Measurements from ENCODE around the gene EIF4G3. TPM values are rescaled to one million over a fixed set of nuclear protein-coding genes. Genes with fewer than 3 reads are reported as not detected.

The EIF4G3 gene
- total and polyA plus RNA-seq, 10 of the 15 experiments (the other 5 are each of a cell fraction or from before 2014, with no cell fraction given) = 7.4 to 45.1 (median 29.1) TPM

DNA sequence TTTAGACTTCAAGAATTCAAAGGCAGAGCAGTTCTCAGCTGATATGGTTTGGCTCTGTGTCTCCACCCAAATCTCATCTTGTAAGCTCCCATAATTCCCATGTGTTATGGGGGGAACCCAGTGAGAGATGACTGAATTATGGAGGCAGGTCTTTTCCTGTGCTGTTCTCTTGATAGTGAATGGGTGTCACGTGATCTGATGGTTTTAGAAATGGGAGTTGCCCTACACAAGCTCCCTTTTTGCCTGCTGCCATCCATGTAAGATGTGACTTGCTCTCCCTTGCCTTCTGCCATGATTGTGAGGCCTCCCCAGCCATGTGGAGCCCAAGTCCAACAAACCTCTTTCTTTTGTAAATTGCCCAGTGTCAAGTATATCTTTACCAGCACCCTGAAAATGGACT lies 146.5 kb downstream of the EIF4G3 start (continued):
- TF ChIP-seq IKZF1 (conservative IDR thresholded peaks at IDR 0.05) = no peak
- TF ChIP-seq FOS (IDR thresholded peaks at IDR 0.05; ENCODE audit: borderline replicate concordance, extremely low read depth, insufficient read length) = no peak
- no peak for TF ChIP-seq RBBP5 (conservative IDR thresholded peaks at IDR 0.05)
- TF ChIP-seq DPF2 (IDR thresholded peaks at IDR 0.05) = no peak

DNA sequence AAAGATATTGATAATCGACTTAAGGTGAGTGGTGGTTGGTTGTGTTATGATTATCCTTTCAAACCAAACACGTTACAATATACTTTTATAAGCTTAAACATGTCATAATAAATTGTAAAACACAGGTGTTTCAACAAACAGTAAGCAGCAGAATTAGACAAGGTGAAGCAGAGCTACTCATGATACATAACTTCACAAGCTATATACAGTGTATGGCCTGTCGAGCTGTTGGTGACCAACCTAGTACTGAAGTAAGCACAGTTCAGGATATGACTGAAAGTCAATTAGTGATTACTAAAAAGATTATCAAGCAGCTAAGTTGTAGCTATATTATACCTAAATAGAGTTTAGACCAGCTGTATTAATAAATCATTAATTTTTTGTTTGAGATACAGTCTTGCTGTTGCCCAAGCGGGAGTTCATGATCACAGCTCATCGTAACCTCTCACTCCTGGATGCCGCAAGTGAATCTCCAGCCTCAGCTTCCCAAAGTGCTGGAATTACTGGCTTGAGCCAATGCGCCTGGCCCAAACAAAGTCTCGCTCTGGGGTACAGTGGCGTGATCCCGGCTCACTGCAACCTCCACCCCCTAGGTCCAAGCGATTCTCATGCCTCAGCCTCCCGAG lies 148.1 kb downstream of the EIF4G3 start:
- no peaks in the 10 kb centered on the region for H3K9me3 ChIP-seq (replicated peaks; ENCODE audit: control insufficient read depth, insufficient read depth, low read length)
- H2AFZ ChIP-seq (ENCODE audit: control insufficient read depth, low read depth, low read length) = no peak overlapping the region
- no peak for FAIRE-seq
- no TSS peak for BruUV-seq (replicated peaks)
- no peak; the same call in 2 of the 3 replicates for ATAC-seq
- no peak overlapping the region for H3K27ac ChIP-seq (ENCODE audit: control insufficient read depth, insufficient read depth)
- SMC1A ChIA-PET (ENCODE audit: uncharacterized antibody, unreplicated experiment) = interaction anchor here (0.7 to 1.5 kb wide), 8 partner anchors 8 to 960 kb away, joined by 3 to 9 read pairs (median 3); no protein-coding TSS in a partner anchor
- H4K20me1 ChIP-seq (ENCODE audit: control insufficient read depth, insufficient read depth) = no peaks in the 10 kb centered on the region
- POLR2A ChIA-PET = no interaction called here
- no peak overlapping the region for H3K4me2 ChIP-seq (ENCODE audit: control insufficient read depth, insufficient read depth)
- no peaks in the 10 kb centered on the region for H3K4me1 ChIP-seq (ENCODE audit: control insufficient read depth, insufficient read depth, low read length)
- intact Hi-C loops (cut with micrococcal nuclease; ENCODE audit: unreplicated experiment) = no loop called here
- H3K9ac ChIP-seq (ENCODE audit: control insufficient read depth, insufficient read depth, low read length) = no peak overlapping the region
- over 99% methylated on average over 12 of the region's 12 CpGs for WGBS (ENCODE audit: insufficient coverage, insufficient replicate concordance, low lambda C conversion rate, missing lambda C conversion rate)
- no peak for TF ChIP-seq EED (IDR thresholded peaks at IDR 0.05; ENCODE audit: low read depth)
- no peak for TF ChIP-seq GABPA (IDR thresholded peaks at IDR 0.05; ENCODE audit: low read depth)
- TF ChIP-seq SMARCA5 (IDR thresholded peaks at IDR 0.05) = no peak
- TF ChIP-seq, protein P1, sequence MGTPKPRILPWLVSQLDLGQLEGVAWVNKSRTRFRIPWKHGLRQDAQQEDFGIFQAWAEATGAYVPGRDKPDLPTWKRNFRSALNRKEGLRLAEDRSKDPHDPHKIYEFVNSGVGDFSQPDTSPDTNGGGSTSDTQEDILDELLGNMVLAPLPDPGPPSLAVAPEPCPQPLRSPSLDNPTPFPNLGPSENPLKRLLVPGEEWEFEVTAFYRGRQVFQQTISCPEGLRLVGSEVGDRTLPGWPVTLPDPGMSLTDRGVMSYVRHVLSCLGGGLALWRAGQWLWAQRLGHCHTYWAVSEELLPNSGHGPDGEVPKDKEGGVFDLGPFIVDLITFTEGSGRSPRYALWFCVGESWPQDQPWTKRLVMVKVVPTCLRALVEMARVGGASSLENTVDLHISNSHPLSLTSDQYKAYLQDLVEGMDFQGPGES (IDR thresholded peaks at IDR 0.05) = no peak
- no peak overlapping the region for H3K4me3 ChIP-seq
- CTCF ChIA-PET = interaction anchor here (0.6 to 1.1 kb wide), 3 partner anchors 9 to 661 kb away, joined by 3 read pairs; no protein-coding TSS in a partner anchor
- H3K79me2 ChIP-seq (ENCODE audit: control insufficient read depth, insufficient read depth, low read length) = no peaks in the 10 kb centered on the region
- no peak for DNase-seq (ENCODE audit: low read depth, low spot score)
- RAD21 ChIA-PET (ENCODE audit: unreplicated experiment) = interaction anchor here (1.2 kb wide), 1 partner anchor 36 kb away, joined by 3 read pairs; no protein-coding TSS in a partner anchor
- in situ Hi-C loops (cut with MboI) = no loop called here
- no peaks in the 10 kb centered on the region for H3K27me3 ChIP-seq (replicated peaks in 1 of 2; ENCODE audit: control insufficient read depth in 2 of 2, insufficient read depth in 2 of 2, low read length in 1 of 2)
- H3K36me3 ChIP-seq (ENCODE audit: control insufficient read depth in 2 of 2, insufficient read depth in 2 of 2, low read length in 1 of 2) = no peaks in the 10 kb centered on the region

Measured in GM12878 (cell line).